ENCODE measurements around the gene DAB1.

The DAB1 gene

GRCh38 chr1:57064379-57065140 is 359.3 kb downstream of the DAB1 start:
- DNase-seq (ENCODE audit: extremely low read depth, low read depth) = no peak
- TF ChIP-seq CTCF (IDR thresholded peaks at IDR 0.05; ENCODE audit: low read depth, low read length, missing control alignments) = no peak
- no peak overlapping the region for H3K4me3 ChIP-seq (replicated peaks; ENCODE audit: low read depth, low read length)

GRCh38 chr1:57063406-57064125 is 360.3 kb downstream of the DAB1 start:
- no peak for TF ChIP-seq CTCF (IDR thresholded peaks at IDR 0.05; ENCODE audit: low read depth, low read length, missing control alignments)
- DNase-seq (ENCODE audit: extremely low read depth, low read depth) = no peak

GRCh38 chr1:57061369-57061768 is 362.5 kb downstream of the DAB1 start:
- DNase-seq (ENCODE audit: extremely low read depth, low read depth) = peak; percentile 4
- no peak for TF ChIP-seq CTCF (IDR thresholded peaks at IDR 0.05; ENCODE audit: low read depth, low read length, missing control alignments)
- H3K4me3 ChIP-seq (replicated peaks; ENCODE audit: low read depth, low read length) = no peak overlapping the region

More at GRCh38 chr1:57063406-57064125, 360.3 kb downstream of the DAB1 start:
- H3K4me3 ChIP-seq (replicated peaks; ENCODE audit: low read depth, low read length) = no peak overlapping the region

- no peak for TF ChIP-seq CTCF (IDR thresholded peaks at IDR 0.05; ENCODE audit: low read depth, low read length, missing control alignments)
- H3K4me3 ChIP-seq (replicated peaks; ENCODE audit: low read depth, low read length) = no peak overlapping the region
- no peak for DNase-seq (ENCODE audit: extremely low read depth, low read depth)
Observed at GRCh38 chr1:57060451-57060850, 363.4 kb downstream of the DAB1 start.

GRCh38 chr1:57058652-57059501 is 365.0 kb downstream of the DAB1 start:
- DNase-seq (ENCODE audit: extremely low read depth, low read depth) = no peak
- no peak for TF ChIP-seq CTCF (IDR thresholded peaks at IDR 0.05; ENCODE audit: low read depth, low read length, missing control alignments)
- no peak overlapping the region for H3K4me3 ChIP-seq (replicated peaks; ENCODE audit: low read depth, low read length)

GRCh38 chr1:57048856-57049255 is 375.0 kb downstream of the DAB1 start:
- DNase-seq (ENCODE audit: extremely low read depth, low read depth) = no peak
- no peak for TF ChIP-seq CTCF (IDR thresholded peaks at IDR 0.05; ENCODE audit: low read depth, low read length, missing control alignments)
- H3K4me3 ChIP-seq (replicated peaks; ENCODE audit: low read depth, low read length) = no peak overlapping the region
